ENCODE results near the gene MMAA. TPM values are rescaled to one million over a fixed set of nuclear protein-coding genes. Genes with fewer than 3 reads are reported as not detected.
"Not testable (repeated sequence)": the region's sequence is repeated elsewhere in the genome, so short reads cannot be mapped to it uniquely, and the experiment has no call there.

MMAA gene
- total RNA-seq, 2 donors from 2014 or later: 18.8 to 19.9 TPM

GRCh38 chr4:145665773-145666172 lies 46.6 kb downstream of the MMAA start:
- Mint-ChIP-seq H3K27ac (no peak overlapping the region), H3K9me3 (peaks cover 12% of the 10 kb centered on the region), H3K4me1 (peaks cover 5% of the 10 kb centered on the region), H3K27me3 (no peaks in the 10 kb centered on the region), H3K4me3 (no peak overlapping the region), H3K36me3 (ENCODE audit: low read depth) (peaks cover 1% of the 10 kb centered on the region)
- ATAC-seq (replicated peaks): no peak

- ATAC-seq (replicated peaks): no peak
- H3K27ac Mint-ChIP-seq: no peak overlapping the region
- no peak overlapping the region for H3K4me3 Mint-ChIP-seq
- peaks cover 3% of the 10 kb centered on the region for H3K27me3 Mint-ChIP-seq
- H3K36me3 Mint-ChIP-seq (ENCODE audit: low read depth): no peaks in the 10 kb centered on the region
- peaks cover 5% of the 10 kb centered on the region for H3K4me1 Mint-ChIP-seq
- H3K9me3 Mint-ChIP-seq: peaks cover 5% of the 10 kb centered on the region
Observed at GRCh38 chr4:145670422-145670821, 51.2 kb downstream of the MMAA start.

GRCh38 chr4:145679520-145679919 lies 60.3 kb downstream of the MMAA start:
- peaks cover 17% of the 10 kb centered on the region for H3K27me3 Mint-ChIP-seq
- H3K27ac Mint-ChIP-seq: no peak overlapping the region
- H3K4me1 Mint-ChIP-seq: no peaks in the 10 kb centered on the region
- H3K4me3 Mint-ChIP-seq: no peak overlapping the region
- H3K36me3 Mint-ChIP-seq (ENCODE audit: low read depth): no peaks in the 10 kb centered on the region
- peaks cover 4% of the 10 kb centered on the region for H3K9me3 Mint-ChIP-seq
- ATAC-seq (replicated peaks): no peak

- ATAC-seq (replicated peaks): no peak
- no peak within 1 kb of the TSS for H3K27ac Mint-ChIP-seq
- no peaks in the 10 kb centered on the region for H3K36me3 Mint-ChIP-seq (ENCODE audit: low read depth)
- H3K27me3 Mint-ChIP-seq: peaks cover 19% of the 10 kb centered on the region
- no peaks in the 10 kb centered on the region for H3K4me1 Mint-ChIP-seq
- peaks cover 4% of the 10 kb centered on the region for H3K9me3 Mint-ChIP-seq
- H3K4me3 Mint-ChIP-seq: no peak within 1 kb of the TSS
Observed at GRCh38 chr4:145679991-145680455, 60.8 kb downstream of the MMAA start, which contains the start of gene C4orf51. C4orf51 (plus strand) TSS chr4:145680146; CDS start chr4:145680204, 58 bp downstream.

GRCh38 chr4:145680902-145681301 lies 61.7 kb downstream of the MMAA start:
- peaks cover 4% of the 10 kb centered on the region for H3K9me3 Mint-ChIP-seq
- no peak for ATAC-seq (replicated peaks)

GRCh38 chr4:145681518-145681917 lies 62.3 kb downstream of the MMAA start:
- no peaks in the 10 kb centered on the region for H3K36me3 Mint-ChIP-seq (ENCODE audit: low read depth)
- H3K9me3 Mint-ChIP-seq: peaks cover 4% of the 10 kb centered on the region
- no peak for ATAC-seq (replicated peaks)
- peaks cover 22% of the 10 kb centered on the region for H3K27me3 Mint-ChIP-seq
- no peak overlapping the region for H3K4me3 Mint-ChIP-seq
- no peak overlapping the region for H3K27ac Mint-ChIP-seq
- no peaks in the 10 kb centered on the region for H3K4me1 Mint-ChIP-seq

More at GRCh38 chr4:145680902-145681301, 61.7 kb downstream of the MMAA start:
- H3K4me1 Mint-ChIP-seq: no peaks in the 10 kb centered on the region
- H3K36me3 Mint-ChIP-seq (ENCODE audit: low read depth): no peaks in the 10 kb centered on the region
- no peak overlapping the region for H3K4me3 Mint-ChIP-seq
- H3K27me3 Mint-ChIP-seq: peaks cover 20% of the 10 kb centered on the region
- no peak overlapping the region for H3K27ac Mint-ChIP-seq

GRCh38 chr4:145681956-145682355 lies 62.8 kb downstream of the MMAA start:
- H3K4me1 Mint-ChIP-seq: no peaks in the 10 kb centered on the region
- no peak overlapping the region for H3K27ac Mint-ChIP-seq
- H3K9me3 Mint-ChIP-seq: peaks cover 4% of the 10 kb centered on the region

GRCh38 chr4:145686991-145687390 lies 67.8 kb downstream of the MMAA start:
- no peak overlapping the region for H3K4me3 Mint-ChIP-seq
- H3K27ac Mint-ChIP-seq: no peak overlapping the region
- no peaks in the 10 kb centered on the region for H3K36me3 Mint-ChIP-seq (ENCODE audit: low read depth)
- H3K27me3 Mint-ChIP-seq: peaks cover 9% of the 10 kb centered on the region
- no peaks in the 10 kb centered on the region for H3K9me3 Mint-ChIP-seq
- ATAC-seq (replicated peaks): no peak
- H3K4me1 Mint-ChIP-seq: no peaks in the 10 kb centered on the region

More at GRCh38 chr4:145681956-145682355, 62.8 kb downstream of the MMAA start:
- H3K27me3 Mint-ChIP-seq: peaks cover 22% of the 10 kb centered on the region
- no peak for ATAC-seq (replicated peaks)
- no peaks in the 10 kb centered on the region for H3K36me3 Mint-ChIP-seq (ENCODE audit: low read depth)
- H3K4me3 Mint-ChIP-seq: no peak overlapping the region

GRCh38 chr4:145690610-145691009 lies 71.4 kb downstream of the MMAA start:
- H3K9me3 Mint-ChIP-seq: no peaks in the 10 kb centered on the region
- H3K4me1 Mint-ChIP-seq: no peaks in the 10 kb centered on the region
- ATAC-seq (replicated peaks): no peak
- no peak overlapping the region for H3K4me3 Mint-ChIP-seq
- H3K27me3 Mint-ChIP-seq: peaks cover 6% of the 10 kb centered on the region
- H3K36me3 Mint-ChIP-seq (ENCODE audit: low read depth): no peaks in the 10 kb centered on the region
- no peak overlapping the region for H3K27ac Mint-ChIP-seq

GRCh38 chr4:145691416-145691815 lies 72.2 kb downstream of the MMAA start:
- H3K36me3 Mint-ChIP-seq (ENCODE audit: low read depth); H3K4me3 Mint-ChIP-seq; H3K27ac Mint-ChIP-seq; H3K4me1 Mint-ChIP-seq; H3K27me3 Mint-ChIP-seq; ATAC-seq (replicated peaks); H3K9me3 Mint-ChIP-seq: not testable (repeated sequence)

GRCh38 chr4:145694929-145695328 lies 75.7 kb downstream of the MMAA start:
- Mint-ChIP-seq H3K4me3 (no peak overlapping the region), H3K9me3 (no peaks in the 10 kb centered on the region), H3K27ac (no peak overlapping the region), H3K4me1 (no peaks in the 10 kb centered on the region), H3K36me3 (ENCODE audit: low read depth) (no peaks in the 10 kb centered on the region), H3K27me3 (peaks cover 10% of the 10 kb centered on the region)
- ATAC-seq (replicated peaks): no peak

GRCh38 chr4:145697332-145697731 lies 78.1 kb downstream of the MMAA start:
- no peaks in the 10 kb centered on the region for H3K4me1 Mint-ChIP-seq
- H3K4me3 Mint-ChIP-seq: no peak overlapping the region
- no peaks in the 10 kb centered on the region for H3K36me3 Mint-ChIP-seq (ENCODE audit: low read depth)
- no peak overlapping the region for H3K27ac Mint-ChIP-seq
- peaks cover 19% of the 10 kb centered on the region for H3K27me3 Mint-ChIP-seq
- ATAC-seq (replicated peaks): peak; percentile 68
- H3K9me3 Mint-ChIP-seq: no peaks in the 10 kb centered on the region

GRCh38 chr4:145698507-145698906 lies 79.3 kb downstream of the MMAA start:
- H3K4me3 Mint-ChIP-seq: no peak overlapping the region
- H3K36me3 Mint-ChIP-seq (ENCODE audit: low read depth): no peaks in the 10 kb centered on the region
- ATAC-seq (replicated peaks): no peak
- peaks cover 19% of the 10 kb centered on the region for H3K27me3 Mint-ChIP-seq
- no peaks in the 10 kb centered on the region for H3K9me3 Mint-ChIP-seq
- H3K4me1 Mint-ChIP-seq: no peaks in the 10 kb centered on the region
- H3K27ac Mint-ChIP-seq: no peak overlapping the region

GRCh38 chr4:145703850-145704497 lies 84.8 kb downstream of the MMAA start:
- H3K4me1 Mint-ChIP-seq: no peaks in the 10 kb centered on the region
- no peaks in the 10 kb centered on the region for H3K9me3 Mint-ChIP-seq
- peaks cover 19% of the 10 kb centered on the region for H3K27me3 Mint-ChIP-seq
- H3K36me3 Mint-ChIP-seq (ENCODE audit: low read depth): no peaks in the 10 kb centered on the region
- no peak overlapping the region for H3K4me3 Mint-ChIP-seq
- ATAC-seq (replicated peaks): no peak
- H3K27ac Mint-ChIP-seq: no peak overlapping the region

- H3K4me1 Mint-ChIP-seq: peaks cover 5% of the 10 kb centered on the region
- H3K27ac Mint-ChIP-seq: no peak overlapping the region
- H3K9me3 Mint-ChIP-seq: peaks cover 6% of the 10 kb centered on the region
- peaks cover 7% of the 10 kb centered on the region for H3K27me3 Mint-ChIP-seq
- ATAC-seq (replicated peaks): no peak
- H3K4me3 Mint-ChIP-seq: peak overlapping the region; percentile 7
- H3K36me3 Mint-ChIP-seq (ENCODE audit: low read depth): no peaks in the 10 kb centered on the region
Observed at GRCh38 chr4:145709336-145709735, 90.2 kb downstream of the MMAA start.

Data from activated T-helper 17 cell treated with anti-CD3 and anti-CD28 coated beads, Interleukin-2, amount 50 U/mL, for 72 hours (primary cell).